KMS-11 (cell line): Measurements from ENCODE around the gene ST6GAL2.
A peak's percentile ranks its signal among the peaks of the same experiment; 100 is the strongest.

Source experiments
- H2AFZ ChIP-seq: fragments of 200-600 bp; sonication (generic); 2 replicates; pipeline ENCODE4 v1.6.1; 2016; ENCODE audit warnings: antibody characterized with exemption, mixed run types, low read depth
- H3K27ac ChIP-seq: fragments of 200-600 bp; sonication (generic); 2 replicates; pipeline ENCODE4 v1.6.1; 2016; ENCODE audit warnings: mild to moderate bottlenecking, mixed run types
- H3K27me3 ChIP-seq: fragments of 200-600 bp; sonication (generic); 2 replicates; pipeline ENCODE4 v1.6.1; 2017; ENCODE audit warnings: mild to moderate bottlenecking, low read depth, mixed run types, moderate library complexity; ENCODE audit not compliant: insufficient read depth
- H3K36me3 ChIP-seq: fragments of 200-600 bp; sonication (generic); 2 replicates; pipeline ENCODE4 v1.6.1; 2017; ENCODE audit warnings: mild to moderate bottlenecking, mixed run types; ENCODE audit not compliant: insufficient read depth
- H3K4me1 ChIP-seq: fragments of 200-600 bp; sonication (generic); 2 replicates; pipeline ENCODE4 v1.6.1; 2016; ENCODE audit warnings: mild to moderate bottlenecking, low read depth, mixed run types; ENCODE audit not compliant: poor library complexity, severe bottlenecking
- H3K4me2 ChIP-seq: fragments of 200-600 bp; sonication (generic); 2 replicates; pipeline ENCODE4 v1.7.0; 2016; ENCODE audit warnings: mild to moderate bottlenecking, mixed run types
- H3K4me3 ChIP-seq: fragments of 200-600 bp; sonication (generic); IDR thresholded peaks from 2 replicates; pipeline ENCODE4 v1.6.1; 2017; ENCODE audit warnings: low read depth, low read length, mixed read lengths; ENCODE audit not compliant: insufficient read depth
- H3K79me2 ChIP-seq: fragments of 200-600 bp; sonication (generic); 2 replicates; pipeline ENCODE4 v1.6.1; 2016; ENCODE audit warnings: low read depth, mixed run types; ENCODE audit not compliant: insufficient read depth
- H3K9ac ChIP-seq: fragments of 200-600 bp; sonication (generic); 2 replicates; pipeline ENCODE4 v1.6.1; 2016; ENCODE audit warnings: mild to moderate bottlenecking, mixed run types
- H4K20me1 ChIP-seq: fragments of 200-600 bp; sonication (generic); 2 replicates; pipeline ENCODE4 v1.6.1; 2016; ENCODE audit warnings: mild to moderate bottlenecking, mixed run types; ENCODE audit not compliant: insufficient read depth
- TF ChIP-seq, protein P1 (sequence below): fragments of 200-600 bp; sonication (generic); conservative IDR thresholded peaks from 2 replicates; pipeline ENCODE4 v1.6.1; 2017; ENCODE audit warnings: low read depth, mild to moderate bottlenecking, antibody characterized with exemption, low read length, moderate library complexity, mixed read lengths

Gene ST6GAL2

DNA sequence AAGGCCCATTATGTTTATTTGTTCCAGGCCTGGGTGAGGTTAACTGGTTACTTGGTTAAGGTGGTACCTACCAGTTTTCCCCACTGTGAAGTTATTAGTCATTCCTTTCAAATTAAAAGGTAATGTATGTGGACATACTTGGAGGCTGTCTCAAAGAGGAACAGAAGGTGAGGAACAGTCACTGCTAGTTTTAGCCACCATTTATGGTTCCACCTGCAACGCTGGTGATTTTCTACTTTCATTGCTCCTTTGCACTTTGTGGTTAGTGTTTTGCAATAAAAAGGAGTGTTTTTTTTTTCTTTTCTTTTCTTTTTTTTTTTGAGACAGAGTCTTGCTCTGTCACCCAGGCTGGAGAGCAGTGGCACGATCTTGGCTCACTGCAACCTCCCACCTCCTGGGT, 6.1 kb upstream of the ST6GAL2 start:
- Histone ChIP-seq H3K4me1 (peaks cover 31% of the 10 kb centered on the region), H3K9ac (no peak overlapping the region), H3K27me3 (no peaks in the 10 kb centered on the region), H3K4me2 (no peak overlapping the region), H2AFZ (no peak overlapping the region), H3K79me2 (no peaks in the 10 kb centered on the region), H3K36me3 (no peaks in the 10 kb centered on the region), H3K4me3 (no peak overlapping the region), H3K27ac (no peak overlapping the region), H4K20me1 (no peaks in the 10 kb centered on the region)
- TF ChIP-seq, protein P1, sequence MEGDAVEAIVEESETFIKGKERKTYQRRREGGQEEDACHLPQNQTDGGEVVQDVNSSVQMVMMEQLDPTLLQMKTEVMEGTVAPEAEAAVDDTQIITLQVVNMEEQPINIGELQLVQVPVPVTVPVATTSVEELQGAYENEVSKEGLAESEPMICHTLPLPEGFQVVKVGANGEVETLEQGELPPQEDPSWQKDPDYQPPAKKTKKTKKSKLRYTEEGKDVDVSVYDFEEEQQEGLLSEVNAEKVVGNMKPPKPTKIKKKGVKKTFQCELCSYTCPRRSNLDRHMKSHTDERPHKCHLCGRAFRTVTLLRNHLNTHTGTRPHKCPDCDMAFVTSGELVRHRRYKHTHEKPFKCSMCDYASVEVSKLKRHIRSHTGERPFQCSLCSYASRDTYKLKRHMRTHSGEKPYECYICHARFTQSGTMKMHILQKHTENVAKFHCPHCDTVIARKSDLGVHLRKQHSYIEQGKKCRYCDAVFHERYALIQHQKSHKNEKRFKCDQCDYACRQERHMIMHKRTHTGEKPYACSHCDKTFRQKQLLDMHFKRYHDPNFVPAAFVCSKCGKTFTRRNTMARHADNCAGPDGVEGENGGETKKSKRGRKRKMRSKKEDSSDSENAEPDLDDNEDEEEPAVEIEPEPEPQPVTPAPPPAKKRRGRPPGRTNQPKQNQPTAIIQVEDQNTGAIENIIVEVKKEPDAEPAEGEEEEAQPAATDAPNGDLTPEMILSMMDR = no peak

DNA sequence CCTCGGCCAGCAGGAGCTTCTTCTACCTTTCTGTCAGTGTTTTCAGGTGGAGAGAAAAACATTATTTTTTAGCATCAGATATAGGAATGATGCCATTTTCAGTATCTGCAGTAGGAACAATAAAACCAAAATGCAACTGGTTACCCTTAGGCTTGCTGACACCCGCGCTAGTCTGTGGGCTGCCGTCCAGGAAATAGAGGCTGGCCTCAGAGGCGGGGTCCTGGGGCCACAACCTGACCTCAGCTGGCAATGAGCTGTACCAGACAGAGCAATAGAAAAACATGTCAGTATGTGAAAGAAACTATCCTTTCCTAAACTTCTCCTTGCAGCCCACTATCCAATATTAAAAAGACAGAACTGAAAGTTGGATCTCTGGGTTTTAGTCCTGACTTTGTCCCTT, 4.6 kb upstream of the ST6GAL2 start:
- peak overlapping the region; percentile 37; the same call in 1 of the 2 replicates for H3K4me2 ChIP-seq
- H3K36me3 ChIP-seq = no peaks in the 10 kb centered on the region
- no peaks in the 10 kb centered on the region for H3K27me3 ChIP-seq
- H3K79me2 ChIP-seq = no peaks in the 10 kb centered on the region
- no peak overlapping the region for H3K9ac ChIP-seq
- peak overlapping the region; percentile 31; the same call in 1 of the 2 replicates for H2AFZ ChIP-seq
- TF ChIP-seq, protein P1 = no peak
- H3K27ac ChIP-seq = no peak overlapping the region
- H4K20me1 ChIP-seq = no peaks in the 10 kb centered on the region
- peaks cover 31% of the 10 kb centered on the region for H3K4me1 ChIP-seq
- no peak overlapping the region for H3K4me3 ChIP-seq

- Histone ChIP-seq H3K36me3 (no peaks in the 10 kb centered on the region), H3K79me2 (no peaks in the 10 kb centered on the region), H4K20me1 (no peaks in the 10 kb centered on the region), H2AFZ (no peak overlapping the region), H3K4me2 (no peak overlapping the region), H3K27me3 (no peaks in the 10 kb centered on the region), H3K9ac (no peak overlapping the region), H3K4me3 (no peak overlapping the region), H3K27ac (no peak overlapping the region), H3K4me1 (peaks cover 27% of the 10 kb centered on the region)
- TF ChIP-seq, protein P1 = no peak
Observed at GRCh38 chr2:106886916-106887758, 1.2 kb upstream of the ST6GAL2 start.

- H4K20me1 ChIP-seq = no peaks in the 10 kb centered on the region
- TF ChIP-seq, protein P1 = no peak
- H3K36me3 ChIP-seq = no peaks in the 10 kb centered on the region
- H3K4me1 ChIP-seq = peaks cover 9% of the 10 kb centered on the region
- H3K9ac ChIP-seq = no peak overlapping the region
- no peak overlapping the region for H3K27ac ChIP-seq
- no peak overlapping the region for H2AFZ ChIP-seq
- no peaks in the 10 kb centered on the region for H3K79me2 ChIP-seq
- H3K4me2 ChIP-seq = no peak overlapping the region
- H3K27me3 ChIP-seq = no peaks in the 10 kb centered on the region
- H3K4me3 ChIP-seq = no peak overlapping the region
Observed at GRCh38 chr2:106885329-106885728, 638 bp downstream of the ST6GAL2 start.
